Kidney (tissue), 14 donors: Measurements from ENCODE around the gene TRIM25. TPM values are rescaled to one million over a fixed set of nuclear protein-coding genes. Genes with fewer than 3 reads are reported as not detected.

Experiments used
- DNase-seq, 5 donors: peaks; one replicate each; pipeline ENCODE4 v3.0.0-alpha.2; 2013 to 2020
- FAIRE-seq: peaks from 2 replicates; lab custom pipeline; 2012; peaks lifted over from hg19 to GRCh38; lab: Jason Lieb, UNC
- H3K27ac ChIP-seq, 2 donors: one replicate each; pipeline ENCODE4 v1.7.0; 2013; ENCODE audit warnings: low read depth in 2 of 2, low read length in 2 of 2, inconsistent platforms in 1 of 2
- H3K27me3 ChIP-seq: one replicate; pipeline ENCODE4 v1.7.1; 2013; ENCODE audit warnings: low read length, inconsistent platforms; ENCODE audit not compliant: control insufficient read depth, insufficient read depth
- H3K36me3 ChIP-seq, 3 donors: one replicate each; pipeline versions ENCODE4 v1.7.0 to v1.7.1; 2013; ENCODE audit warnings: low read length in 3 of 3, control low read depth in 1 of 3, inconsistent platforms in 1 of 3; ENCODE audit not compliant: insufficient read depth in 3 of 3, control insufficient read depth in 2 of 3
- H3K4me1 ChIP-seq, 3 donors: one replicate each; pipeline versions ENCODE4 v1.7.0 to v1.7.1; 2013; ENCODE audit warnings: low read length in 3 of 3, inconsistent platforms in 1 of 3, low read depth in 1 of 3; ENCODE audit not compliant: control insufficient read depth in 2 of 3, insufficient read depth in 2 of 3
- H3K4me3 ChIP-seq, 3 donors: one replicate each; pipeline versions ENCODE4 v1.7.0 to v1.8.1; 2013; ENCODE audit warnings: low read length in 3 of 3, control low read depth in 1 of 3, inconsistent platforms in 1 of 3
- H3K9ac ChIP-seq, 3 donors: one replicate each; pipeline versions ENCODE4 v1.7.0 to v1.7.1; 2013; ENCODE audit warnings: low read length in 3 of 3, control low read depth in 1 of 3, inconsistent platforms in 1 of 3
- H3K9me3 ChIP-seq, 3 donors: one replicate each; pipeline versions ENCODE4 v1.7.0 to v1.7.1; 2013; ENCODE audit warnings: low read length in 3 of 3, control low read depth in 1 of 3, inconsistent platforms in 1 of 3; ENCODE audit not compliant: control insufficient read depth in 2 of 3, insufficient read depth in 1 of 3
- CTCF ChIP-seq: IDR thresholded peaks from 3 replicates; pipeline ENCODE4 v1.5.1; 2012; ENCODE audit warnings: mild to moderate bottlenecking, moderate library complexity, borderline replicate concordance; ENCODE audit not compliant: insufficient read depth; ENCODE audit errors: extremely low read depth
- intact Hi-C: fragments of 100-400 bp; cut with DNase I; formaldehyde crosslinking; loops from one replicate; pipeline ENCODE4 v1.11.1; 2022
- polyA plus RNA-seq: library from polyadenylated mRNA; stranded (reverse); fragments of 350-450 nt; fragmentation: Illumina TruSeq; extraction: RNeasy Lipid Tissue Mini Kit (QIAGEN cat#74804); gene quantifications from one replicate; pipeline ENCODE4 v1.2.3, GENCODE V29; 2014; ENCODE audit warnings: low read depth, low replicate concordance; ENCODE audit not compliant: insufficient read depth
- total RNA-seq: library from RNA; stranded (reverse); fragmentation: NEBNext Ultra II Directional; extraction: Animal tissue kit (Norgen Biotek cat#: 25700); gene quantifications from one replicate; pipeline ENCODE4 v1.2.1, GENCODE V29; 2021
- donor health status: control.
- donor health status: control.
- donor health status: control.
- donor health status: control.
- donor health status: control.
- donor health status: DM: yes; HTN: yes; CAD: no.
- donor health status: Normal renal cell carcinoma (clear cell type).

TRIM25 gene
- total and polyA plus RNA-seq, 2 donors from 2014 or later = 8.4 to 62.3 TPM

DNA sequence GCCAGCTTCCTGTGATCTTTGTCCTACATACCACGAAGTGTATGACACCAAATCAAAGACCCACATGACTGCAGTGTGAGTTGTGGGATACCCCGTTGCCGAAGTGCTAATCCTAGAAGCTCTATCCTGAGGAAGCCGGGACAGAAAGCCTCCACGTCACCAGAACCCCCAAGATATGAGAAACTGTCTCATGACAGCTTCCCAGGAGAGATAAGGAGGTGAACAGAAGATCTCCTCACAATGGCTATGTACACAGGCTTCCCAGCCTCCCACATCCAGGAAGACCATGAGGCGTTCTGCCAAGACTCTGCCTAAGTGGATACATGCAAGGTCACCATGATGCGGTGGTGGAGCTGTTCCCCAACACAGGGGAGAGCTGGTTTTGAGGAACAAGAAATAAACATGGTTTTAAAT, 37.1 kb downstream of the TRIM25 start:
- no peak for FAIRE-seq
- intact Hi-C loops = no loop called here
- H3K9ac ChIP-seq = no peak overlapping the region
- no peak overlapping the region for H3K4me3 ChIP-seq
- H3K27me3 ChIP-seq = no peaks in the 10 kb centered on the region
- no peaks in the 10 kb centered on the region for H3K36me3 ChIP-seq
- no peaks in the 10 kb centered on the region for H3K4me1 ChIP-seq
- DNase-seq = no peak
- no peaks in the 10 kb centered on the region for H3K9me3 ChIP-seq
- H3K27ac ChIP-seq = no peak overlapping the region
- no peak for TF ChIP-seq CTCF

GRCh38 chr17:56870081-56870651, 43.7 kb downstream of the TRIM25 start:
- no peak for TF ChIP-seq CTCF
- FAIRE-seq = no peak
- DNase-seq = no peak
- H3K9ac ChIP-seq = no peak overlapping the region
- no peak overlapping the region for H3K27ac ChIP-seq
- intact Hi-C loops = no loop called here
- no peaks in the 10 kb centered on the region for H3K27me3 ChIP-seq
- H3K9me3 ChIP-seq = no peaks in the 10 kb centered on the region
- H3K4me1 ChIP-seq = no peaks in the 10 kb centered on the region
- H3K4me3 ChIP-seq = no peak overlapping the region
- H3K36me3 ChIP-seq = no peaks in the 10 kb centered on the region

DNA sequence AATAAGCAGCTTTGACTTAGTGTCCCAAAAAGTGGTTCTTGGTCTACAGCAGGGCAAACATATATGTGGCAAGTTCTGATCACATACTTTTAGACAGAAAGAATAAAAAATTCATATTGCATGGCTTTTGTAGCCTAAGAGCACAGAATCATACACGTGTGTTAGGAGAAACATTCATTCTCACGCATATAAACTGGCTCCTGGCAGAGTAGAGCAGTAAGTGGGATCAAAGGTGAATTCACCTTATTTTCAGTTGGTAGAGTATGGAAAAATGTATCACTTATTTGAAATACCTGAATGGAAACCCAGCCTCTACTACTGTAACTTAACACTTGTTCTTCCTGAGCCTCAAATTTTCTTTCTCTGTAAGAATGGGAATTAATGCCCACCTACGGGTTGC, 45.1 kb downstream of the TRIM25 start:
- intact Hi-C loops = no loop called here
- DNase-seq = no peak
- Histone ChIP-seq H3K27me3 (no peaks in the 10 kb centered on the region), H3K4me1 (no peaks in the 10 kb centered on the region), H3K36me3 (no peaks in the 10 kb centered on the region), H3K9ac (no peak overlapping the region), H3K9me3 (no peaks in the 10 kb centered on the region), H3K27ac (no peak overlapping the region), H3K4me3 (no peak overlapping the region)
- no peak for FAIRE-seq
- no peak for TF ChIP-seq CTCF

DNA sequence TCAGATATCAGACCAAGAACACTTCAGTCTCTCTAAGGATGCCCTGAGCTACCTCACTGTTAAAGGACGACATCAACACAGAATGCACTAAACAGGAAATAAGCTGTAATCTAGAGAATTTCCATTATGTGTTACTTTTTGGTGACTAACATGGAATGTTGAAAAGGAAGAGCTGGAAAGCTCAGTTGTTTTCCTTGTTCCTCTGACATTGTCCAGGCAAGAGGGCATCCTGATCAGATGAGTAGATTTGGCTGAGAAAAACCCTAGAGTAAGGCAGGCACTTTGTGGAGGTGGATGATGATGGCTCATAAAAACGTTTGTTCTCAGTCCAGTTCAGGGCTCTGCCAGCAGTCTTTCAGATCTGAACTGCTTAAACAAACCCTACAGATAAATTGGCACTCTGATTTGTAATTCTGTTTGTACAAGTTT, 45.9 kb downstream of the TRIM25 start:
- H3K9ac ChIP-seq = no peak overlapping the region

More for the DNA sequence above, 45.9 kb downstream of the TRIM25 start:
- Histone ChIP-seq H3K9me3 (no peaks in the 10 kb centered on the region), H3K4me3 (no peak overlapping the region), H3K27ac (no peak overlapping the region), H3K4me1 (no peaks in the 10 kb centered on the region), H3K36me3 (no peaks in the 10 kb centered on the region), H3K27me3 (no peaks in the 10 kb centered on the region)
- no peak for TF ChIP-seq CTCF
- FAIRE-seq (no peak), DNase-seq (no peak)
- intact Hi-C loops = no loop called here
